Fibroblast of skin of back (primary cell): ENCODE data around the gene PFN1.
A peak's percentile ranks its signal among the peaks of the same experiment; 100 is the strongest.
"Not testable (repeated sequence)": the region's sequence is repeated elsewhere in the genome, so short reads cannot be mapped to it uniquely, and the experiment has no call there.

Experiments
- DNase-seq: peaks from one replicate; pipeline ENCODE4 v3.0.0-alpha.2; 2013

PFN1 gene

DNA sequence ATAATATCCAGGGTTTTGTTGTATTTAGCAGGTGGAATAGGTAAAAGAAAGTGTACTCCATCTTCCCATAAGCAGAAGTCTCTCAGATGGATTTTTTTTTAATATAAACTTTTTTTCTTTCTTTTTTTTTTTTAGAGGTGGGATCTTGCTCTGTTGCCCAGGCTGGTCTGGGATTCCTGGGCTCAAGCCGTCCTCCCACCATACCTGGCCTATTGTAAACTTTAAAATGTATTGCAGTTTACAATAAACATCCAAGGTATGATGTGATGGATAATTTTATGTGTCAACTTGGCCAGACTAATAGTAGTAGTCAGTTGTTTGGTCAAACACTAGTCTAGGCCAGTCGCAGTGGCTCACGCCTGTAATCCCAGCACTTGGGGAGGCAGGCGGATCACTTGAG, 27.0 kb downstream of the PFN1 start:
- DNase-seq = no peak

DNA sequence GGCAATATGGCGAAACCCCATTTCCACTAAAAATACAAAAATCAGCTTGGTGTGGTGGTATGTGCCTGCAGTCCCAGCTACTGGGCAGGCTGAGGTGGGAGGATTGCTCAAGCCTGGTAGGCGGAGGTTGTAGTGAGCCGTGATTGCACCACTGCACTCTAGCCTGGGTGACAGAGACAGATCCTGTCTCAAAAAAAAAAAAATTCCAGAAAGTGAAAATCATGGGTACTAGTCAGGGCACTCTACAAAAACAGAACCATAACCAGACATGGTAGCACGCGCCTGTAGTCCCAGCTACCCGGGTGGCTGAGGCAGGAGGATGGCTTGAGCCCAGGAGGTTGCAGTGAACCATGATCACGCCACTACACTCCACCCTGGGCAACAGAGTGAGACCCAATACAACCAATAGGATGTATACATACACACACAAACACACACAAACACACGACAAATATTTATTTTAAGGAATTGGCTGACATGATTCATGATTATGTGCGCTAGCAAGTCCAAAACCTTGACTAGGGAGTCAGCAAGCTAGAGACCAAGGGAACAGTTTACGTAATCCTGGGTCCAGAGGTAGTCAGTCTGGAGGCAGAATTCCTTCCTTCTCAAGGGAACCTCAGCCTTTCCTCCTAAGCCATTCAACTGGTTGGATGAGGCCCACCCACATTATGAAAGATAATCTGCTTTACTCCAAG, 27.8 kb downstream of the PFN1 start:
- no peak for DNase-seq

DNA sequence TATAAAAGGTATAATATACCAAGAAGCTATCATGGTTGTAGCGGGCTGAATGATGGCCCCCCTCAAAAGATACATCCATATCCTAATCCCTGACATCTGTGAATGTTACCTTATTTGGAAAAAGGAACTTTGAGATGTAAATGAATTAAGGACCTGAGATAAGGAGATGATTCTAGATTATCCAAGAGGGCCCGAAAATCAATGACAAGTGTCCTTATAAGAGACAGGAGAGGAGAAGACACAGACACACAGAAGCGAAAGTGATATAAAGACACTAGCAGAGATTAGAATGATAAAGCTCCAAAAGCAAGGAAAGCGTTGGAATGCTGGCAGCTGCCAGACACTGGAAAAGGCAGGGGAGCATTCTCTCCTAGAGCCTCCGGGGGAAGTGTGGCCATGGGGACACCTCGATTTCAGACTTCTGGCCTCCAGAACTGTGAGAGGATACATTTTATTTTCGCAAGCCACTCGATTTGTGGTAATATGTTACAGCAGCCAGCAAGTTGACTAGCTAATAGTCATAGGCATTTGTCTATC, 28.8 kb downstream of the PFN1 start:
- no peak for DNase-seq

DNA sequence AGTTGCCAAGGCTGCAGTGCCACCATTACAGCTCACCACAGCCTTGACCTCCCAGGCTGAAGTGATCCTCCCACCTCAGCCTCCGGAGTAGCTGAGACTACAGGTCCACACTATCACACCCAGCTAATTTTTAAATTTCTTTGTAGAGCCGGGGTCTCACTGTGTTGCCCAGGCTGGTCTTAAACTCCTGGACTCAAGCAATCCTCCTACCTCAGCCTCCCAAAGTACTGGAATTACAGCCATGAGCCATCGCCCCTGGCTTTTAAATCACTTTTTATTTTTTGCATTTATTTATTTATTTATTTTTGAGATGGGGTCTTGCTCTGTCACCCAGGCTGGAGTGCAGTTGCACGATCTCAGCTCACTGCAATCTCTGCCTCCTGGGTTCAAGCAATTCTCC, 33.8 kb downstream of the PFN1 start:
- not testable (repeated sequence) for DNase-seq

DNA sequence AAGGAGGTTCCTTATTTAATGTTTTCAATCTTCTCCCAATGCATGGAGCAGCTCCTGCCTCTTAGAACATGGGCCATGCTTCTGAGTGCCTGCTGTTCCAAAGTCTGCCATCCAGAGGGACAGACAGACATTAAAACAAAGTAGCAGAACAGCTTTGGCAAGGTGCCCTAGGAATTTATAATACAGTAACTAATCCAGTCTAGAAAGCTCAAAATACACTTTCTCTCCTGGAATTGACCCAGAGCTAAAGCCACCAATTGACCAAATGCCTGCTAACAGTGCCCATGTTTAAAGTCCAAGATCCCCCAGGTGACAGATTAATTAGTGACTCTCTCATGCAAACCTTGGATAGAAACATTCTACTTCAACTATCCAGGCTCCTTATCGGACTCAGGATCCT, 34.3 kb downstream of the PFN1 start:
- DNase-seq = peak; percentile 23

DNA sequence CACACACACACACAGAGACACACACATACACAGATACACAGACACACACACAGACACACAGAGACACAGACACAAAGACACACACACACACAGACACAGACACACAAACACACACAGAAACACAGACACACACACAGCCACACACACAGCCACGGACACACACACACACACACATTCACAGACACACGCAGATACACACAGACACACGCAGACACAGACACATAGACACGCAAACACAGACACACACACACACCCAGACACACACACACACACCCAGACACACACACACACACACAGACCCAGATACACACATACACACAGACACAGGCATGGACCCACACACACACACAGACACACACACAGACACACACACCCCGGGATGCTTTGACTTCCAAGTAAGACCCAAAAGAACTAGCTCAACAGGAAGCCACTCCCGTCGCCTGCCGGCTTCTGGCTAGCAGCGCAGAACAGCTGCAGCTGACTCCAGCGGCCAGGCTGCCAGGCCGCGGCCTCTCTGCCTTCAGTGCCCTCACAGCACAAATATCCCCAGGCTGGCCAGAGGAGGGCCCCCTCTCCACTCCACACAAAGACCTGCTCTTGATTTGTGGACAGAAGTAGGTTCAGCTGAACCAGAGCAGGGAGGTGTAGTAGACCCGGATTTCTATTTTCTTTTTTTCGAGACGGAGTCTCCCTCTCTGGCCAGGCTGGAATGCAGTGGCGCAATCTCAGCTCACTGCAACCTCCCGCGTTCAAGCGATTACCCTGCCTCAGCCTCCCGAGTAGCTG, 39.4 kb downstream of the PFN1 start:
- DNase-seq = peak; percentile 90

DNA sequence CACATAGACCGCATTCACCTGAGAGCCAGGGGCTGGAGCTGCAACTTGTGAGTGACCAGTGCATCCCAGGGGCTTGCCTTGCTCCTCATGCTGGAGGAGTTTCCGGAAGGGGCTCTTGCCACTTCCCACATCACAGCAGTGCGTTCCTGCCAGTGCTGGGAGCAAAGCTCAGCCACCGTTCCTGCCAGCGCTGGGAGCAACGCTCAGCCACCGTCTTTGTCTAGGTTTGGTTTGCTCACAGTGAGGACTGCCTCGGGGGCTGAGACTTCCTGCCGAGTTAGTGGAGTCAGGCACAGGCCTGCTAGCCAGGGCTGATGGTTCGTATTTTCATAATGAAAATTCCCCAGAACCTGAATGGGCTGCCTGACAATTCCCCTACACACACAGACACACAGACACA, 40.0 kb downstream of the PFN1 start:
- DNase-seq = peak; percentile 16

DNA sequence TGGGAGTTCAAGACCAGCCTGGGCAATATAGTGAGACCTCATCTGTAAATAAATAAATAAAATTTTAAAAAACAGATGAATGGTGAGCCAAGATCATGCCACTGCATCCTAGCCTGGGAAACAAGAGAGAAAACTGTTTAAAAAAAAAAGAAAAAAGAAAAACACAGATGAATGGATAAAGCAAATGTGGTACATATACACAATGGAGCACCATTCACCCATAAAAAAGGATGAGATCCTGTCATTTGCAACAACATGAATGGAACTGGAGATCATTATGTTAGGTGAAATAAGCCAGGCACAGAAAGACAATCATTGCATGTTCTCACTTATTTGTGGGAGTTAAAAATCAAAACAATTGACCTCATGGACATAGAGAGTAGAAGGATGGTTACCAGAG, 41.7 kb downstream of the PFN1 start:
- not testable (repeated sequence) for DNase-seq

DNA sequence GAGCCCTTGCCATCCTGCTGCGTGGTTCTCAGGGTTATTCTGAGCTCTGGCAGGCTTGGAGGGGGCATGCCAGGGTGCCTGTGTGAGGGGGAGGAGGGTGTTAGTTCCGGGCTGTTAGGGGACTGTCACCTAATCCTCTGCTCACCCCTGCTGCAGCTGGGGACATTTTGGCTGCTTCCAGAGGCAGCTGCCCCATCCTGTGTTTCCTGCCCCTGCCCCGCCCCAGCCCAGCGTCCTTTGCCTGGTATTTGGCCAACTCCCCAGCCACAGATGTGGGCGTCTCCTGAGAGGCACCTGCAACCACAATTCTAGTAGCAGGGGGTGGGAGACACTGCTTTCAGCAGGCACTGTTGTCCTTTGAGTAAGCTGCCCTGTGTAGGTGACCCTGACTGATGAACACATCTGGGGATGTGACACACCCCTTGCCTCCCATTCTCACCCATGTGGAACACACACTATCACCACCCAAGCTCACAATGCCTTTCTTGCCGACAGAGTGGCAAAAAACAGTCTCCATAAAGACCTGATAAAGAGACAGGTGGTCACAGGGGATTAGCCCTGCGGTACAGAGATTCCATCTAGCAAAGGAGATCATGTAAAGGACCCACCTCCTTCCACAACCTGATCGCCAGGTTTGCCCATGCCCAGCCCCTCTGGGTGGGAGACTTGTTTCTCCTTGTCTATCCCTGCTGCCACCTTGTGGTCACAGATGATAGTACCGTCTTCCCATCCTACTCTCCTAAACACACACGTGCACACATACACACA, 45.1 kb downstream of the PFN1 start, which contains the start of gene CHRNE:
TSS of gene CHRNE (minus strand) at position 48 of the 768 bp plus-strand sequence. CDS start at position 13, 35 bp downstream.
- peak; percentile 66 for DNase-seq

DNA sequence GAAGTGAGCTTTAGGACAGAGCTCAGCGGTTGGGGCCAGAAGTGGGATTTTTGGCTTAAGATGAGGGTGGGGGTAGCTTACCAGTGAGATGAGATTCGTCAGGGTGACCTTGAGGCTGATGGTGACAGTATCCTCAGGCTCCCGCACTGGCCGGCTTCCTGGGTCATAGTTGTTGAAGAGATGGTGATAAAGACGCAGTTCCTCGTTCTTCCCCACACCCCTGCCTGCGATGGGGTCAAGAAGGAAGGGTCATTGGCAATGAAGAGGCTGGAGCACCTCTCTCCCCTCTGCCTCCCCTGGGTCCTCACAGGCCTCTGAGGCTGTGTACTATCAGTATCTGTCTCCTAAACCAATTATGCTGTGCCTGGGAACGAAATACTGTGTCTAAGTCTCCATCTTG, 45.8 kb downstream of the PFN1 start:
- no peak for DNase-seq

DNA sequence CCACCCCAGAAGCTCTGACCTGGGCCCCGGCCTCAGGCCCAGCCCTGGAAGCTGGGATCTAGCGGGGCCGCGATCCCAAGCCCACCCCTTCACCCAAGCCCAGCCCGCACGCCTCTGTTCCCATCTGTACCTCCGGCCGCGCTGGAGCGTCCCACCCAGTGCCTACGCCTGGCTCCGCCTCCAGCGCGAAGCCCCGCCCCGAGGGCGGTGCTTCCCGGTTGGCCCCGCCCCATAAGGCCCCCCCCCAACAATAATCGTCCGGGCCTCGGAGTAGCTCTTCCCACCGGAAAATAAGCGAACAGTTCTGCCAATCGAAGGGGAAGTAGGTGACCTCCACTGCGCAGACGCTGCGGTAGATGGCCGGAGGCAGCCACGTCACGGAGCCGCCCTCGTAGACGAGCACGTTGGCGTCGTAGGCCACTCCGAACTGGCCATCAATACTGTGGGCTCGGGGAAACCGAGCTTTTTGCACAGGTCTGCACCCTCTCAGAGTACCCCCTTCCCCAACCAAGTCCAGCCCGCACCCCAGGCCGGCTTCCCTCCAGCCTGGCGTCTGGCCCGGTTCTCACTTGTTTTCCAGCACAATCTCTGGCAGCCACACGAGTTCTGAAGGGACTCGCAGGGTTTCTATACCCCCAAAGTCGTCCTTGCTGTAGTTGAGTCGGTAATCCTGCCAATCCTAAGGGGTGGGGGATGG, 46.5 kb downstream of the PFN1 start:
- DNase-seq = no peak

DNA sequence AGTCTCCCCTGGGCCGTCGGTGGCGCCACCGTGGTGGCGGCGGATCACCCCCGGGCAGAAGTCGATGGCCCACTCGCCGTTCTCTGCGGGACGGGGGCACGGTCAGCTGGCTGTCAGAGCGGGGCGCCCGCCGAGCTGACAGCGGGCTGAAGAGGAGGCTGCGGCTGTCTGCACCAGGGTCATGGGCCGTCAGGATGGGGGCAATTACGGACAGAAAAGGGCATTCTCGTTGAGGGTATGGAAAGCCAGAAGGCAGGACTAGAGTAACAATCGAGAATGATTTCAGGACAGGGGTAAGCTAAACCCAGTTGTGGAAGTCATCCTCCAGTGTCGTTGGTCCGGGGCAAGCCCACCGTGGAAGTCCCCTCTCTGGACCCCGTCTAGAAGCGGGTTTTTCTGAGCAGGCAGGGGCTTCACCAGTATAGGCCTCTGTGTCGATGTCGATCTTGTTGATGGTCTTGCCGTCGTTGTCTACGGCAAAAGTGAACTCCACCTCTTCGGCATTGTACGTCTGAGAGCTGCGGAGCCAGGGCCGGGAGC, 47.2 kb downstream of the PFN1 start:
- DNase-seq = no peak

DNA sequence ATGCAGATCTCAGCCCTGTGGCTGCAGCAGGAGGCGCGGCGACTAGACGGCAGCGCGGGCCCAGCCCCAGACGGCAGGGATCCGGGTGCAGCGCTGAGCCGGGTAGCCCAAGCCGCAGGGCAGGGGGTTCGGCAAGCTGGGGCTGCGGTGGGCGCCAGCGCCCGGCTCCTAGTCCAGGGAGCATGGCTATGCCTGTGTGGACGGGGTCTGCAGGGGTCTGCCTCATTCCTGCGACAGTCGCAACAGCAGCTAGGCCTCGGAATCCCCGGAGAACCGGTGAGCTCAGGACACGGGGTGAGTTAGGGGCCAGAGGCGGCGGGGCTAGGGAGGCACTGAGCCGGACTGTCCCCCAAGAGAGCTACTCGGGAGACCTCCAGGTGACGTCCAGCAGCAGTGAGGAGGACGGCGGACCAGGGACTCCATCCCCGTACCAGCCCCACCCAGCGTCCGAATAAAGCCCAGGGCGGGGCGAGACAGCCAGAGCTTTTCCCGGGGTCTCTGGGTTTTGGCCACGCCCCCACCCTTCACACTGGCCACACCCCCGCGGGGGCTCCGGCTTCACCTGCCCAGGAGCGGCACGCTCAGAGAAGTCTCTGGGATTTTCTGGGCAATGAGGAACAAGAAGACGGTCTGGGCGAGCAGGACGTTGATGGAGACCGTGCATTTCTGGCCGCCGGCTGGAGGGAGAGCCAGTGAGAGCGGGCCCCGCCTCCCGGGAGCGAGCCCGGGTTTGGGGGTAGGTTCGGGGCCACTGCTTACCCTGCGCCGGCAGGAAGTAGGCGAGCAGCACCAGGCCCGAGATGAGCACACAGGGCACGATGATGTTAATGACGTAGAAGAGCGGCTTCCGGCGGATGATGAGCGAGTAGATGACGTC, 47.9 kb downstream of the PFN1 start:
- DNase-seq = no peak

DNA sequence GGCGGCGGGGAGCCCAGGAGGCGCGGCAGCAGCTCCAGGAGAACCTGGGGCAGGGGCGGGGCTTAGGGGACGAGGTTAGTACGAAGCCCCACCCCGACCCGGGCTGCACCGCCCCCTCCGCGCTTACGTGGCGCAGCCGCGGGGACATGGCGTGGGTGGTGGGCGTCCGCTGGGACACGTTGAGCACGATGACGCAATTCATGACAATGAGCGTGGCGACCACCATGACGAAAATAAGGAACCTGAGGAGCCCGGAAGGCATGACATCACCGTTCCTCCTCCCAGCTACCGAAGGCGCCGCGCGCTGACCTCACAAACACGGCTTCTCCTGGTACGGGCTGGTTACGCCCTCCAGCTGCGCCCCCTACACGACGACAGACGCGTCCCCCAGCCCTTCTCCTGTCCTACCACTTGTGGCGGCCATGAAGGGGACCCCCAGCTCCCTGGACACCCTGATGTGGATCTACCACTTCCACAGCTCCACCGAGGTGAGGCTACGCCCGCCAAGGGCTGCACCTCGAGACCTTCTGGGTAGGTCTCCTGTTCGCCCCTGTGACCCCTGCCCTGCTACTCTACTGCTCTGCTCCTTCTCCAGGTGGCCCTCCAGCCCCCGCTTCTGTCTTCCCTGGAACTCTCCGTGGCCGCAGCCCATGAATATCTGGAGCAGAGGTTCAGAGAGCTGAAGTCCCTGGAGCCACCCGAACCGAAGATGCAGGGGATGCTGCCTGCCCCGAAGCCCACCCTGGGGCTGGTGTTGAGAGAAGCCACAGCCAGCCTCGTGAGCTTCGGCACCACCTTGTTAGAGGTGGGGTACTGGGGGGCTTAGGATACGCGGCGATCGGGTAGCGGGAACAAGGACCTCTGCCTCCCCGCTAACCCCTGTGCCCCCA, 48.7 kb downstream of the PFN1 start, which contains the start of gene C17orf107:
TSS of gene C17orf107 (plus strand) at position 196 of the 890 bp plus-strand sequence. CDS start at position 423, 227 bp downstream.
- peak; percentile 54 for DNase-seq

DNA sequence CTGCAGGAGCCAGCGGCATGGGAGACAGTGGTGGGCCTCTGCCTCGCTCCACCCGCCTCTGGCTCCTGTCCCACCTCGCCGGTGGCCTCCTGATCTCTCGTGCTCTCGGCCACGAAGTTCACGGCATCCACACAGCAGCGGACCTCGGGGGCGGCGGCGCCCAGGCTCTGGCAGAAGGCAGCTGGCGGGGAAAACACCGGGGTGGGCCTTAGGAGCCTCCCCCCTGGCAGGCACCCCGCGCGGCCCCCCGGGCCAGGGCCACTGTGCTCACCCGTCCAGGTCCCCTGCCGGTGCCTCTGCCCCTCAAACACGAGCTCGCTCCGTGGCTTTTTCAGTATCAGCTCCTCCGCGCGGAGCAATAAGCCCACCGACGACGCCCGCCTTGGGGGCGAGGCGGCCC, 49.4 kb downstream of the PFN1 start:
- DNase-seq = no peak

DNA sequence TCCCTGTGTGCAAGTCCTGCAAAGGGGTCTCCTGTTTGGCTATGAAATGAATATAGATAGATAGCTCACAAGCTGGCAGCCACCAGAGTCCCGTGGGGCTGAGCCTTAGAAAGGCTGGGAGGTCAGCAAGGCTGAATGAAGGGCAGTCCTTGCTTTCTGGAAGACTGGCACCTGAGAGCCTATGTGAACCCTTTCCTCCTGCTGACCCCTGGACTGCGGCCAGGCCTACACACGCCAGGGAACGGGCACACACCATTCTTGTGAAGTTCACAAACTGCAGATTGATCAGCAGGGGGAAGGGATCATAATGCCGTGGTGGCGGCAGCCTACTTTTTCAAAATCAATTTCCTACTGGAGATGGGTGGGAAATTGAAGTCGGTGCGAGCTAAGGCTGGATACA, 50.0 kb downstream of the PFN1 start:
- DNase-seq = no peak

DNA sequence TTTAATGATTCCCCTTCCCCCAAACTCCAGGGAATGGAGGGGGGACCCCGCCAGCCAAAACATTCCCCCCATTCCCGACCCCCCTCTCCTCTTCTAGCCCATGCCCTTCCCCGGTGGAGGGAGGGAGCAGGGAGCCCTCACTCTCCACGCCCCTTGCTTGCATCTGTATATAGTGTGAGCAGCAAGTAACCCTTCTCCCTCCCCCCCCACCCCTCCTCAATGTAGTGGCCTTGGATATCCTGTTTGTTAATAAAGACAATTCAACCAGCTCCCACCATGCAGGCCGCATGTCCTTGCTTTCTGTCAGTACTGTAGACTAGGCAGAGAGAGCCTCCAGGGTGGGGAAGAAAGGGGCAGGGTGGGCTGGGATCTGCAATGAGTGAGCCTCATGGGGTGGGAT, 50.5 kb downstream of the PFN1 start:
- no peak for DNase-seq

DNA sequence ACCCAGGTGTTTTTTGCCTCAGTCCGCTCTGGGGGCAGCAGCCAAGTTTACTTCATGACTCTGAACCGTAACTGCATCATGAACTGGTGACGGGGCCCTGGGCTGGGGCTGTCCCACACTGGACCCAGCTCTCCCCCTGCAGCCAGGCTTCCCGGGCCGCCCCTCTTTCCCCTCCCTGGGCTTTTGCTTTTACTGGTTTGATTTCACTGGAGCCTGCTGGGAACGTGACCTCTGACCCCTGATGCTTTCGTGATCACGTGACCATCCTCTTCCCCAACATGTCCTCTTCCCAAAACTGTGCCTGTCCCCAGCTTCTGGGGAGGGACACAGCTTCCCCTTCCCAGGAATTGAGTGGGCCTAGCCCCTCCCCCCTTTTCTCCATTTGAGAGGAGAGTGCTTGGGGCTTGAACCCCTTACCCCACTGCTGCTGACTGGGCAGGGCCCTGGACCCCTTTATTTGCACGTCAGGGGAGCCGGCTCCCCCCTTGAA, 51.1 kb downstream of the PFN1 start:
- DNase-seq = no peak

DNA sequence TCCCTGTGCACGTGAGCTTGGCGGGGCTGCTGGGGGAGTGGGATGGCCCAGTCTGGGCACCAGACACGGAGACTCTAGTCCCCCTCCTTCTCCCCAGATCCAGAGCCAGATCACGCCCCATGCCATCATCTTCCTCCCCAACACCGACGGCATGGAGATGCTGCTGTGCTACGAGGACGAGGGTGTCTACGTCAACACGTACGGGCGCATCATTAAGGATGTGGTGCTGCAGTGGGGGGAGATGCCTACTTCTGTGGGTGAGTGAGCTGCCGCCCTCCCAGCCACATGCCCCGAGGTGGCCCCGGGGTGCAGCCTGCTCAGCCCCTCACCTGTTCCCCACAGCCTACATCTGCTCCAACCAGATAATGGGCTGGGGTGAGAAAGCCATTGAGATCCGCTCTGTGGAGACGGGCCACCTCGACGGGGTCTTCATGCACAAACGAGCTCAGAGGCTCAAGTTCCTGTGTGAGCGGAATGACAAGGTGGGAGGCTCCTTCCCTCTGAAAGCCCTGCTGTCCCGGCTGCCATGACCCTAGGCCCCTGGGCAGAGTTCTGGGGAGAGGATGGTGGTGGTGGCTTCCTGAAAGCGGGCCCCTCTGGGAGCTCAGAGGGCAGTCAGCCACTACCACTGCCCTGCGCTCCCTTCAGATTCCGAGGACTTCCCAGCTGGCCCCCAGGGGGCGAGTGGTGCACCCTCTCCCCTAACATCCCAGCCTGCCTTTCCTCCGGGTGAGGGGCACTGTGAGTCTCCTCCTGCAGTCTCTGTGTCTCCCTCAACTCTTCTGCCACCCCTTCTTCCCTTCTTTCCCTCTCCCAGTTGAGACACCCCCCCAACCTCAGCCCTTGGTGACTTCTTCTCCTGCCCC, 51.8 kb downstream of the PFN1 start:
- no peak for DNase-seq
